Right lobe of liver (tissue), 4 donors: ENCODE results near the gene P4HA2.

Experiments used
- CTCF ChIP-seq, 4 donors: fragments of 200-600 bp in 3 of 4; fragments of 450-650 bp in 1 of 4; IDR thresholded peaks; one replicate each; pipeline versions ENCODE4 v1.5.1 to v1.8.0; 2016 to 2022; ENCODE audit warnings: antibody characterized with exemption in 4 of 4, mild to moderate bottlenecking in 2 of 4
- POLR2A ChIP-seq: fragments of 450-650 bp; IDR thresholded peaks from one replicate; pipeline ENCODE4 v1.6.1; 2017; ENCODE audit warnings: antibody characterized with exemption, mild to moderate bottlenecking
- donor health status: DM: no; HTN: no; CAD: no.
- donor health status: DM: no; HTN: no; CAD: no.
- donor health status: DM: no; HTN: yes; CAD: no.

GRCh38 chr5:132233081-132233480 is 5.4 kb upstream of the P4HA2 start:
- TF ChIP-seq CTCF (IDR thresholded peaks at IDR 0.05) (no peak), POLR2A (no peak)
